HK-2 (cell line): ENCODE data around the gene BOLA2B.
A peak's percentile ranks its signal among the peaks of the same experiment; 100 is the strongest.
"Not testable (repeated sequence)": the region's sequence is repeated elsewhere in the genome, so short reads cannot be mapped to it uniquely, and the experiment has no call there.

Source experiments
- DNase-seq: peaks from one replicate; pipeline ENCODE4 v3.0.0-alpha.2; 2018; ENCODE audit not compliant: unreplicated experiment

BOLA2B gene

GRCh38 chr16:30184096-30184890 lies 9.2 kb downstream of the BOLA2B start:
- no peak for DNase-seq

GRCh38 chr16:30183233-30184095 lies 10.0 kb downstream of the BOLA2B start, which contains the start of gene CORO1A:
TSS of gene CORO1A (plus strand) at chr16:30183602. CDS start at chr16:30185210, 1,608 bp downstream.
- DNase-seq, result peak; percentile 69

DNA sequence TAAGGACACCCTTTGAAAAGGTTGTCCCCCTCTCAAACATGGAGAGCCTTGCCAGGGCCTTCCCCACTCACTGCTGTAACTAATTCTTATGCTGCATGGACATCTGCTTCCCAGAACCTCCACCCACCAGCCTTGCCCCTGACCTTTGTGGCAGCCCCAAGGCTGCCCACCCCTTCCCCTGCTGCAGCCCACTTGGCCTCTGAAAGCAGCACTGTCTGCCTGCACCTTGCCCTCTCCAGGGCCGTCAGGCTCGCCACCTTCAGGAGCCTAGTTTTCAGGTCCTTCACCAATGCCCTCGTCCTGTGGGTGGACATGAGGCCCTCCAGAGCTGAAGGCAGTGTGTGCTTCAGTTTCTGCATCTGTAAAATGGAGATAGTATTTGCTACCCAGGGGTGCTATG lies 12.7 kb downstream of the BOLA2B start:
- DNase-seq, result no peak

- no peak for DNase-seq
Measured at GRCh38 chr16:30179931-30180330, 13.5 kb downstream of the BOLA2B start.

DNA sequence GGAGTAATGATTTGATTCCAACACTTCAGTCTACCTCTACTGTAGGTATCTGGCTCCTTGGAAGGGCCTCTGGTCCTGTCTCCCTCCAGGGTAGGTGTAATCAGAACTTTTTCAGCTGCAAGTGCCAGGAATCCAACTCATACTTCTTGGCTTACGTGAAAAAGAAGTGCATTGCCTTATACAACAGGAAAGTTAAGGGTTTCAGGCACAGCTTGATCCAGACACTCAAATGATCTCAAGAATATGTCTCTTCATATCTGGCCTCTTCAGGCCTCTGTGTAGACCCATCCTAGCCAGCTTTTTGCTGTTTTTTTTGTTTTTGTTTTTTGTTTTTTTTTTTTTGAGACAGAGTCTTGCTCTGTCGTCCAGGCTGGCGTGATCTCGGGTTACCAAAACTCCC lies 14.3 kb downstream of the BOLA2B start:
- no peak for DNase-seq

- not testable (repeated sequence) for DNase-seq
Measured at GRCh38 chr16:30176876-30177275, 16.6 kb downstream of the BOLA2B start.

DNA sequence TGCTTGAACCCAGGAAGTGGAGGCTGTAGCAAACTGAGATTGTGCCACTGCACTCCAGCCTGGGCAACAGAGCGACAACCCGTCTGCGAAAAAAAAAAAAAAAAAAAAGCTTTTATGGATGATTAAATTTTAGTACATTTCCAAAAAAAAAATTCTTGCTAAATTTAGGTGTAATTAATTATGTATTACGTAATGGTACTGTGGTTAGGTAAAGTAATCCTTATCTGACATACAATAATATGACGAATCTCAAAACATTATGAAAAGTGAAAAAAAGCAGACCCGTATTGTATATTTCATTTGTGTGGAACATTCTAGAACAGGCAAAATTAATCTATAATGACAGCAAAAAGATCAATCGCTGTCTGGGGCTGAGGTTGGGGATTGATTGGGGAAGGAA lies 20.4 kb downstream of the BOLA2B start:
- no peak for DNase-seq

DNA sequence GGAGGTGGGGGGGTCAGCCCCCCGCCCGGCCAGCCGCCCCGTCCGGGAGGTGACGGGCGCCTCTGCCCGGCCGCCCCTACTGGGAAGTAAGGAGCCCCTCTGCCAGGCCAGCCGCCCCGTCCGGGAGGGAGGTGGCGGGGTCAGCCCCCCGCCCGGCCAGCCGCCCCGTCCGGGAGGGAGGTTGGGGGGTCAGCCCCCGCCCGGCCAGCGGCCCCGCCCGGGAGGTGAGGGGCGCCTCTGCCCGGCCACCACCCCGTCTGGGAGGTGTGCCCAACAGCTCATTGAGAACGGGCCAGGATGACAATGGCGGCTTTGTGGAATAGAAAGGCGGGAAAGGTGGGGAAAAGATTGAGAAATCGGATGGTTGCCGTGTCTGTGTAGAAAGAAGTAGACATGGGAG lies 23.3 kb downstream of the BOLA2B start:
- DNase-seq, result not testable (repeated sequence)

- not testable (repeated sequence) for DNase-seq
Measured at GRCh38 chr16:30169416-30169815, 24.1 kb downstream of the BOLA2B start.

DNA sequence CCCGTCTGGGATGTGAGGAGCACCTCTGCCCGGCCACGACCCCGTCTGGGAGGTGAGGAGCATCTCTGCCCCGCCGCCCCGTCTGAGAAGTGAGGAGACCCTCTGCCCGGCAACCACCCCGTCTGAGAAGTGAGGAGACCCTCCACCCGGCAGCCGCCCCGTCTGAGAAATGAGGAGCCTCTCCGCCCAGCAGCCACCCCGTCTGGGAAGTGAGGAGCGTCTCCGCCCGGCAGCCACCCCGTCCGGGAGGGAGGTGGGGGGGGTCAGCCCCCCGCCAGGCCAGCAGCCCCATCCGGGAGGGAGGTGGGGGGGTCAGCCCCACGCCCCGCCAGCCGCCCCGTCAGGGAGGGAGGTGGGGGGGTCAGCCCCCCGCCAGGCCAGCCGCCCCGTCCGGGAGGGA lies 24.7 kb downstream of the BOLA2B start:
- not testable (repeated sequence) for DNase-seq

- DNase-seq, result no peak
Measured at GRCh38 chr16:30166202-30166902, 27.1 kb downstream of the BOLA2B start.

DNA sequence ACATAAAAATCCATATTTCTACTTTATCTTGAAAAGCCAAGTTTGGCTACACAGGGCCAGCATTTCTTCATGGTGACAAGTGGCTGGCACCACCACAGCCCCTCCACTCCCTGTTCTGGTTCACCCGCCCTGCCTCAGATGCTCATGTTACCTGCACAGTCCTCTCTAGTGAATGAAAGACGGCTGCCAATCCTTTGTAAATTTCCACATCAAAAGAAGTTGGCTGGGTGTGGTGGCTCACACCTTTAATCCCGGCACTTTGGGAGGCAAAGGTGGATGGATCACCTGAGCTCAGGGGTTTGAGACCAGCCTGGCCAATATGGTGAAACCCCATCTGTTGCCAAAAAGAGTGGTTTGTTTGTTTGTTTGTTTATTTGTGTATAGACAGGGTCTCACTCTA lies 29.9 kb downstream of the BOLA2B start:
- DNase-seq, result no peak

DNA sequence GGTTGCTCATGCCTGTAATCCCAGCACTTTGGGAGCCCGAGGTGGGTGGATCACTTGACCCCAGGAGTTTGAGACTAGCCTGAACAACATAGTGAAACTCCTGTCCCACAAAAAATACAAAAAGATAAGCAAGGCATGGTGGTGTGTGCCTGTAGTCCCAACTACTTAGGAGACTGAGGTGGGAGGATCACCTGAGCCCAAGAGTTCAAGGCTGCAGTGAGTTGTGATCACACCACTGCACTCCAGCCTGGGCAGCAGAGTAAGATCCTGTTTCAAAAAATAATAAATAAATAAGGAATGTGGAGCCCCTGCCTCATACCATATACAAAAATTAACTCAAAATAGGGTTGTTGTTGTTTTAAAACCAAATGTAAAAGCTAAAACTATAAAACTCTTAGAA lies 36.3 kb downstream of the BOLA2B start:
- no peak for DNase-seq

DNA sequence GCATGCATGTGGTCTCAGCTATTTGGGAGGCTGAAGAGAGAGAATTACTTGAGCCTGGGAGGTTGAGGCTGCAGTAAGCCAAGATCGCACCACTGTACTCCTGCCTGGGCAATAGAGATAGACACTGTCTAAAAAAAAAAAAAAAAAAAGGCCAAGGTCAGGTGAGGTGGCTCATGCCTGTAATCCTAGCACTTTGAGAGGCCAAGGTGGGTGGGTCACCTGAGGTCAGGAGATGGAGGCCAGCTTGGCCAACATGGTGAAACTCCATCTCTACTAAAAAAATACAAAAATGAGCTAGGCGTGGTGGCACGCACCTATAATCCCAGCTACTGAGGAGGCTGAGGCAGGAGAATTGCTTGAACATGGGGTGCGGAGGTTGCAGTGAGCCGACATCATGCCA lies 38.3 kb downstream of the BOLA2B start:
- DNase-seq, result no peak

DNA sequence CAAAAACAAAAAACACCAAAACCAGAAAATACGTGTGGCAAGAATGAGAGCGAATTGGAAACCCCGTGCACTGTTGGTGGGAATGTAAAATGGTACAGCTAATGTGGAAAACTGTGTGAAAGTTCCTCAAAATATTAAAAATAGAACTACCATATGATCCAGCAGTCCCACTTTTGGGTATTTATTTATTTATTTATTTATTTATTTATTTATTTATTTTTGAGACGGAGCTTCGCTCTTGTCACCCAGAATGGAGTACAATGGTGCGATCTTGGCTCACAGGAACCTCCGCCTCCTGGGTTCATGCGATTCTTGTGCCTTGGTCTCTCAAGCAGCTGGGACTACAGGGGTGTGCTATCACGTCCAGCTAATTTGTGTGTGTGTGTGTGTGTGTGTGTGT lies 40.9 kb downstream of the BOLA2B start:
- no peak for DNase-seq

DNA sequence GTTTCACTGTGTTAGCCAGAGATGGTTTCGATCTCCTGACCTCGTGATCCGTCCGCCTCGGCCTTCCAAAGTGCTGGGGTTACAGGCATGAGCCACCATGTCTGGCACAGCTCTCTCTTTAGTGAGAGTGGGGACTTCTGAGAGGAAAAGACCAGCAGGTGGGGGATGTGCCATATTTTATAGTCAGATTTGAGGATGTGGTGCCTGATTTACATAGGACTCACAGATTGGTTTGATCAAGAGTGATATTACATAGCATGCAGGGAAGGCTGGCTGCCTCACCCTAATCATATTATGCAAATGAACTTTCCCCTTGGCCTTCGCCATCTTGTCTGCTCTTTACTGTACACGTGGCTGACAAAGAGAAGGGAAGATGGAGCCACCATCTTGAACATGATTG lies 42.4 kb downstream of the BOLA2B start:
- DNase-seq, result no peak

DNA sequence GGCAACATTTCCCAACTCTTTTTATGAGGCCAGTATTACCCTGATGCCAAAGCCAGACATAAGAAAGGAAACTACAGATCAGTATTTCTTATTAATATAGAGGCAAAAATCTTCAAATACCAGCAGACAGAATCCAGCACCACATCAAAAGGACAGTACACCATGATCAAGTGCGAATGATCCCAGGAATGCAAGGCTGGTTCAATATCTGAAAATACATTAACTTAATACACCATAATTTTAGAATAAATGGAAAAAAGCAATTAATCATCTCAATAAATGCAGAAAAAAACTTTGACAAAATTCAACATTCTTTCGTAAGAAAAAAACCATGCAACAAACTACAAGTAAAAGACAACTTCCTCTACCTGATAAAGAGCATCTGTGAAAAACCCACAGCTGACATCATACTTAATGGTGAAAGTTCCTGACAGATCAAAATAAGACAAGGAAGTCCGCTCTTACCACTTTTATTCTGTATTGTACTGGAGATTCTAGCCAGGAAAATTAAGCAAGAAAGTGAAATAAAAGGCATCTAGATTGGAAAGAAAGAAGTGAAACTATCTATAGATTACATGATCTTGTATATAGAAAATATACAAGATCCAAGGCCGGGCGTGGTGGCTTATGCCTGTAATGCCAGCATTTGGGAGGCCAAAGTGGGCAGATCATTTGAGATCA lies 44.1 kb downstream of the BOLA2B start:
- no peak for DNase-seq

DNA sequence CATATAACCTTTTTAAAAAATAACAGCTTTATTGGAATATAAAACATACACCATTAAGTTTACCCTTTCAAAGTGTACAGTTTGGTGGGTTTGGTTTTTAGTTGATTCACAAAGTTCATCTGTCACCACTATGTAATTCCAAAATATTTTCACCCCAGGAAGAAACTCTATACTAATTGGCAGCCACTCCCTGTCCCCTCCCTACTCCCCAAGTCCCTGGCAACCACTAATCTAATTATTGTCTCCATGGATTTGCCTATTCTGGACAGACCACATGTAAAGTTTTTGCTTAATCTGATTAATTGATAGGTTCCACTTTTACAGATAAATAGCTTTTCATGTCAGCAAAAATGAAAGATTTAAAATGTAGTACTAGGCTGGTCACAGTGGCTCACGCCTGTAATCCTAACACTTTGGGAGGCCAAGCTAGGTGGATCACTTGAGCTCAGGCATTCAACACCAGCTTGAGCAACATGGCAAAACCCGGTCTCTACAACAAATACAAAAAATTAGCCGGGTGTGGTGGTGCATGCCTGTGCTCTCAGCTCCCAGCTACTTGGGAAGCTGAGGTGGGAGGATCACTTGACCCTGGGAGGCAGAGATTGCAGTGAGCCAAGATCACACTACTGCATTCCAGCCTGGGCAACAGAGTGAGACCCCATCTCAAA lies 45.5 kb downstream of the BOLA2B start:
- no peak for DNase-seq

- no peak for DNase-seq
Measured at GRCh38 chr16:30145657-30146056, 47.8 kb downstream of the BOLA2B start.

- DNase-seq, result no peak
Measured at GRCh38 chr16:30144917-30145316, 48.5 kb downstream of the BOLA2B start.

GRCh38 chr16:30144017-30144416 lies 49.4 kb downstream of the BOLA2B start:
- DNase-seq, result no peak
